NCI-H345 treated with DMSO at 0.1 percent for 48 hours (cell line): ENCODE measurements around the gene DLL4.

Experiments used
- DNase-seq: peaks from one replicate; lab custom pipeline; 2025; ENCODE audit not compliant: unreplicated experiment; lab: John Stamatoyannopoulos, UW

DLL4 gene

DNA sequence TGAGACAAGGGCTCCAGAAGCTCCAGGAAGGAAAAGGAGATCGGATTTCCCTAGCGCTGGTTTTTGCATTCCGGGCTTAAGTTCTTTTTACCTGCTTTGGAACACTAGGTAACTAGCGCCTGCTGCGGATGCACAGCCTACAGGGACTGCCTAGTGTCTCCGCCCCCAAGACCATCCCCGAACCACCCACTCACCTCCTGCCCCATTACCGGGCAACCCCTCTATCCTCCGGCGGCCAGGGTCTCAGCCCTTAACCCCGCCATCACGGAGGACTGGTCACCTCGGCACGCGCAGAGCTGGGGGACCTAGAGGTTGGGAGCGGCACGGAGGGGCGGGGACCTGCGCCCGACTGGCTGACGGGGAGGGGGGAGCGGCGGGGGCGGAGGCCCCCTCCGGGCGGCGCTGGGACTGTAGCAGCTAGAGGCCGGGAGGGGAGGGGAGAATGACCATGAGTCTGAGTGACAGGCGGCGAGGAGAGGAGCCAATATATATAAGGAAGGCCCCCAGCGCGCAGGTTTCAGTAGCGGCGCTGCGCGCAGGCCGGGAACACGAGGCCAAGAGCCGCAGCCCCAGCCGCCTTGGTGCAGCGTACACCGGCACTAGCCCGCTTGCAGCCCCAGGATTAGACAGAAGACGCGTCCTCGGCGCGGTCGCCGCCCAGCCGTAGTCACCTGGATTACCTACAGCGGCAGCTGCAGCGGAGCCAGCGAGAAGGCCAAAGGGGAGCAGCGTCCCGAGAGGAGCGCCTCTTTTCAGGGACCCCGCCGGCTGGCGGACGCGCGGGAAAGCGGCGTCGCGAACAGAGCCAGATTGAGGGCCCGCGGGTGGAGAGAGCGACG lies at the start of gene DLL4:
Gene DLL4, plus strand, starts transcription at position 520 of the 839 bp plus-strand sequence. CDS start 329 bp downstream, outside the sequence.
- DNase-seq: peak; percentile 73

DNA sequence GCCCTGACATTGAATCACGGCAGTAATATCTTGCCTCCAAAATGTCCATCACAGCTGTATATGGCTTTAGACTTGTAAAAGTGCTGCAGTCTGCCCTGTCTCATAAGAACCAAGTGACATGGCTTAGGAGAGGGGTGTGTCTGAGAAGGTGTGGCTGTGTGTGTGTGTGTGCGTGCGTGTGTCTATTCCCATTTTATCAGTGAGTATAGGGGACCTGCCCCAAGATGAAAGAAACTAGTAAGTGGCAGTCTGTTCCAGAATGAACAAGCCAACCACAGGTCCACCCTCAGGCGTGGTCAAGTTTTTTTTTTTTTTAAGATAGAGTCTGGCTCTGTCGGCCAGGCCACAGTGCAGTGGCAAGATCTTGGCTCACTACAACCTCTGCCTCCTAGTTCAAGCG lies 49.5 kb upstream of the DLL4 start:
- DNase-seq: no peak

GRCh38 chr15:40881351-40881750 lies 47.8 kb upstream of the DLL4 start:
- no peak for DNase-seq

- no peak for DNase-seq
Measured at GRCh38 chr15:40886586-40886985, 42.6 kb upstream of the DLL4 start.

DNA sequence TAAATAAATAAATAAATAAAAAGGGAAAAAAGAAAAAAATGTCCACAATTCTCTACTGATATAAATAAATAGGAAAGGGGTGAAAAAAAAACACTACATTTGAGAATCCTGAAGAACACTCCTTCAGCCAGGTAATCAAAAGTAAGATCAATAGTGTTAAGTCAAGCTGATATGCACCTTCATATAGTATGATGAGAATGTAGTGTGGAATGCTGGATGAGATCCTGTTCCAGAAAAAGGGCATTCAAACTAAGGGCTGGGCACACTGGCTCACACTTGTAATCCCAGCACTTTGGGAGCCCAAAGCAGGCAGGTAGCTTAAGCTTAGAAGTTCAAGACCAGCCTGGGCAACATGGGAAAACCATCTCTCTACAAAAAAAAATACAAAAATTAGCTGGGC lies 40.0 kb upstream of the DLL4 start:
- no peak for DNase-seq

GRCh38 chr15:40891138-40891537 lies 38.0 kb upstream of the DLL4 start:
- no peak for DNase-seq

DNA sequence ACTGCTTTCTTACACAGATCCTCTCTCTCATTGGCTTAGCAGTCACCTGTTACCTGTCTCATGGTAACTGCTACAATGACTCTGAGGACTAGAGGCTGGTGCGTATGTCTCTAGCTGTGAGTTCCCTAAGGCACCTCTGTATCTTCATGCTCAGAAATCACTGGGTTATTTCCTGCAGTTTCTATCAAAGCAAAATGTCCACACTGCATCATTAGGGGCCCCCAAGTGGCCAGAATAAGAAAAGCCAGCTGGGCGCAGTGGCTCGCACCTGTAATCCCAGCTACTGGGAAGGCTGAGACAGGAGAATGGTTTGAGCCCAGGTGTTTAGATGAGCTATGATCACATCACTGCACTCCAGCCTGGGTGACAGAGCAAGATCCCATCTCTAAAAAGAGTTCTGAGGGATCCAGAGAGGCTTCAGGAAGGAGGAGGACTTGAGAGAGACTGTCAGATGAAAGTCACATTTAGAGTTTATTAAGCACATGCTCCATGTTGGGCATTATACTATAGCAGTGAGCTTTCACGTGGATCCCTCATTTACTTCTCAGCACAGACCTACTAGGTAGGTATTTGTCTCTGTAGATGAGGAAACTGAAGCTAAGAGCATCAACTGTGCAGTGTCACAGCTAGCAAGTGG lies 37.2 kb upstream of the DLL4 start:
- DNase-seq: peak; percentile 10

GRCh38 chr15:40892447-40893012 lies 36.6 kb upstream of the DLL4 start:
- DNase-seq: no peak

- no peak for DNase-seq
Measured at GRCh38 chr15:40893019-40893670, 36.0 kb upstream of the DLL4 start.

GRCh38 chr15:40893733-40894680 lies 35.1 kb upstream of the DLL4 start, which contains the start of gene VPS18:
Gene VPS18, plus strand, starts transcription at chr15:40894450. Its CDS starts 319 bp downstream, at chr15:40894769.
- peak; percentile 88 for DNase-seq

GRCh38 chr15:40894681-40895448 lies 34.3 kb upstream of the DLL4 start:
- DNase-seq: no peak

DNA sequence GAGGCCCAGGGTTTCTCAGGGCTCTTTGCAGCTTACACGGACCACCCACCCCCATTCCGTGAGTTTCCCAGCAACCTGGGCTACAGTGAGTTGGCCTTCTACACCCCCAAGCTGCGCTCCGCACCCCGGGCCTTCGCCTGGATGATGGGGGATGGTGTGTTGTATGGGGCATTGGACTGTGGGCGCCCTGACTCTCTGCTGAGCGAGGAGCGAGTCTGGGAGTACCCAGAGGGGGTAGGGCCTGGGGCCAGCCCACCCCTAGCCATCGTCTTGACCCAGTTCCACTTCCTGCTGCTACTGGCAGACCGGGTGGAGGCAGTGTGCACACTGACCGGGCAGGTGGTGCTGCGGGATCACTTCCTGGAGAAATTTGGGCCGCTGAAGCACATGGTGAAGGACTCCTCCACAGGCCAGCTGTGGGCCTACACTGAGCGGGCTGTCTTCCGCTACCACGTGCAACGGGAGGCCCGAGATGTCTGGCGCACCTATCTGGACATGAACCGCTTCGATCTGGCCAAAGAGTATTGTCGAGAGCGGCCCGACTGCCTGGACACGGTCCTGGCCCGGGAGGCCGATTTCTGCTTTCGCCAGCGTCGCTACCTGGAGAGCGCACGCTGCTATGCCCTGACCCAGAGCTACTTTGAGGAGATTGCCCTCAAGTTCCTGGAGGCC lies 29.5 kb upstream of the DLL4 start:
- no peak for DNase-seq

- no peak for DNase-seq
Measured at GRCh38 chr15:40900256-40901052, 28.7 kb upstream of the DLL4 start.

DNA sequence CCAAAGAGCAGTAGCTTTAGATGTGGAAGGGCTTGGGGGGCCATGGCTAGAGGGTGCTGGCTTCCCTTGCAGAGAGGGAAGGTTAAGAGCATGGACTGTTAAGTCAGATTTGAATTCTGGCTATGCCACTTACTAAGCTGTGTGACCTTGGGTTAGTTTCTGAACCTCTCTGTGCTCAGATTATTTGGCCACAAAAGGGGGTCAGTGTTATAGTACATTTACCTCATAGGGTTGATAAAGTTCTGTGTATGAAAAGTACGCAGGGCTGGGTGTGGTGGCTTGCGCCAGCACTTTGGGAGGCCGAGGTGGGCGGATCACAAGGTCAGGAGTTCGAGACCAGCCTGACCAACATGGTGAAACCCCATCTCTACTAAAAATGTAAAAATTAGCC lies 28.1 kb upstream of the DLL4 start:
- no peak for DNase-seq

GRCh38 chr15:40902605-40903561 lies 26.3 kb upstream of the DLL4 start:
- no peak for DNase-seq

DNA sequence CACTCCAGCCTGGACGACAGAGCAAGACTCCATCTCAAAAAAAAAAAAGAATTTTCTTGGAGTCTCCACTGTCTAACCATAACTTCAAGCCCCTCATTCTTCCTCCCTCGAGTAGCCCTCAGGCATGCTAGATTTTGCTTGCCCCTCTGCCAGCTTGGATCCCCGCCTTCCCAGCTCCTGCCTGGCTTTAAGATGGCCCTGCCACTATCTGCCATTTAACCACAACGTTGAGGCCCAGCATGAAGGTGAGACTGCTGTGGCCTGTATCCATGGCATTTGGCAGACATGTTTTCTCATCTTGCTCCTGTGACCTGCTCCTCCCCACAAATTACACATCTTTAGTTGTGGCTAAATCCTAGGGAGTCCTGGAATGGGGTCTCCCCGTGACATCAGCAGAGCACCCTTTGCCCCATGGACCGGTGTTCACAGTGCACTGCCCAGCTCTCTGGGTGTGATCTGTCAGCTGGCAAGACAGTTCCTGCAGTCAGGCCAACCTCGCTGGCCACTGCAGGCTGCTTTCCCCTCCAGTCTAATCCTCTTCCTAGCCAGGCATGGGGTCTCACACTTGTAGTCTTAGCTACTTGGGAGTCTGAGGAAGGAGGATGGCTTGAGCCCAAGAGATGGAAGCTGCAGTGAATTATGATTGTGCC lies 24.5 kb upstream of the DLL4 start:
- DNase-seq: no peak
